Amniotic stem cell (primary cell): ENCODE data around the gene MAPKAPK3.

Source experiments
- DNase-seq: peaks from one replicate; lab custom pipeline; 2025; lab: John Stamatoyannopoulos, UW

MAPKAPK3 gene

GRCh38 chr3:50587806-50588758, 28.9 kb upstream of the MAPKAPK3 start:
- no peak for DNase-seq

GRCh38 chr3:50588759-50589433, 28.1 kb upstream of the MAPKAPK3 start:
- DNase-seq: no peak

GRCh38 chr3:50591196-50591741, 25.7 kb upstream of the MAPKAPK3 start:
- DNase-seq: no peak

GRCh38 chr3:50592568-50592967, 24.4 kb upstream of the MAPKAPK3 start:
- no peak for DNase-seq

- DNase-seq: no peak
These were observed 22.6 kb upstream of the MAPKAPK3 start for GRCh38 chr3:50594253-50594785.

- no peak for DNase-seq
These were observed 17.7 kb upstream of the MAPKAPK3 start for GRCh38 chr3:50599115-50599715.

- no peak for DNase-seq
These were observed 17.2 kb upstream of the MAPKAPK3 start for GRCh38 chr3:50599716-50600118.

GRCh38 chr3:50600141-50600753, 16.7 kb upstream of the MAPKAPK3 start:
- no peak for DNase-seq

GRCh38 chr3:50600841-50601591, 15.9 kb upstream of the MAPKAPK3 start:
- peak; percentile 16 for DNase-seq

GRCh38 chr3:50602595-50603191, 14.3 kb upstream of the MAPKAPK3 start:
- no peak for DNase-seq

- no peak for DNase-seq
These were observed 13.5 kb upstream of the MAPKAPK3 start for GRCh38 chr3:50603261-50604109.

- DNase-seq: no peak
These were observed 12.8 kb upstream of the MAPKAPK3 start for GRCh38 chr3:50604110-50604621.

- no peak for DNase-seq
These were observed 12.0 kb upstream of the MAPKAPK3 start for GRCh38 chr3:50604628-50605588.

- DNase-seq: no peak
These were observed 11.0 kb upstream of the MAPKAPK3 start for GRCh38 chr3:50605901-50606326.

GRCh38 chr3:50606596-50606995, 10.4 kb upstream of the MAPKAPK3 start:
- no peak for DNase-seq

GRCh38 chr3:50607271-50608091, 9.5 kb upstream of the MAPKAPK3 start:
- DNase-seq: no peak

- DNase-seq: no peak
These were observed 8.7 kb upstream of the MAPKAPK3 start for GRCh38 chr3:50608278-50608677.
